NCI-H2227 (cell line): ENCODE measurements around the gene ZNF335.
"Not testable (repeated sequence)": the region's sequence is repeated elsewhere in the genome, so short reads cannot be mapped to it uniquely, and the experiment has no call there.

Source experiments
- DNase-seq: peaks from one replicate; lab custom pipeline; 2025; ENCODE audit not compliant: unreplicated experiment; lab: John Stamatoyannopoulos, UW

Gene ZNF335

GRCh38 chr20:45972500-45973183 is 639 bp upstream of the ZNF335 start:
- DNase-seq = no peak

GRCh38 chr20:45971425-45971674 is 653 bp downstream of the ZNF335 start:
- DNase-seq = no peak

- DNase-seq = no peak
These were observed 1.2 kb downstream of the ZNF335 start for GRCh38 chr20:45970646-45971424.

- peak; percentile 77 for DNase-seq
These were observed 2.0 kb downstream of the ZNF335 start for GRCh38 chr20:45969712-45970634.

DNA sequence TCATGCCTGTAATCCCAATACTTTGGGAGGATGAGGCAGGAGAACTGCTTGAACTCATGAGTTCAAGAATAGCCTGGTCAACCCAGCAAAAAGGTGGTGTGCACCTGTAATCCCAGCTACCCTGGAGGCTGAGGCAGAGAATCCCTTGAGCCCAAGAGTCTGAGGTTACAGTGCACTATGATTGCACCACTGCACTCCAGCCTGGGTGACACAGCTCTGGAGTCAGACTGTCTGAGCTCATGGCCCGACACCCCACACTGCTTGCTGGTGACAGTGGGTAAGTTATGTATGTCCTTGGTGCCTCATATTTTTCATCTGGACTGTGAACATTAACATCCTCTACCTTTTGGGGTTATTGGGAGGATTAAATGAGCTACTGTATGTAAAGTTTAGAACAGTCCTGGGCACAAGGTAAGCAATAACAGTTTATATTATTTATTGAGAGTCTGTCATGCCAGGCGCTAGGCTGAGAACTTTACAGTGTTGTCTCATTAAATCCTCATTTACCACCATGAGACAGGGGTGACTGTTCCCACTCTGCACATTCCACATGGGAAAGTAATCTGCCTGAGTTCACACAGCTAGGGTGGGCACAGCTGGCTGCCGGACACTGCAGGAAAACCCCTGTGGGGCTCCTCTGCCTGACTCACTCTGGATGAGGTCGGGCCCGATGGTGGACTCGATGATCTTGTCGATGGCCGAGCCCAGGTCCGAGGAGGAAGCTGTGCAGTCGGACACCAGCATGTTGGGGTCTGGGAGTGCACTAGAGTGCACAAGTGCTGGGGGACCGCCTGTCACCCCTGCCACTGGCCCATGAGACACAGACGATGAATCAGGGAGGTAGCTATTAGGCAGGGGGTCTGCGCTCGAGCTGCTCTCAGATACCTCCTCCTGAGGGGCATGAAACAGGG is 2.9 kb downstream of the ZNF335 start:
- no peak for DNase-seq

- no peak for DNase-seq
These were observed 3.8 kb downstream of the ZNF335 start for GRCh38 chr20:45968081-45968671.

DNA sequence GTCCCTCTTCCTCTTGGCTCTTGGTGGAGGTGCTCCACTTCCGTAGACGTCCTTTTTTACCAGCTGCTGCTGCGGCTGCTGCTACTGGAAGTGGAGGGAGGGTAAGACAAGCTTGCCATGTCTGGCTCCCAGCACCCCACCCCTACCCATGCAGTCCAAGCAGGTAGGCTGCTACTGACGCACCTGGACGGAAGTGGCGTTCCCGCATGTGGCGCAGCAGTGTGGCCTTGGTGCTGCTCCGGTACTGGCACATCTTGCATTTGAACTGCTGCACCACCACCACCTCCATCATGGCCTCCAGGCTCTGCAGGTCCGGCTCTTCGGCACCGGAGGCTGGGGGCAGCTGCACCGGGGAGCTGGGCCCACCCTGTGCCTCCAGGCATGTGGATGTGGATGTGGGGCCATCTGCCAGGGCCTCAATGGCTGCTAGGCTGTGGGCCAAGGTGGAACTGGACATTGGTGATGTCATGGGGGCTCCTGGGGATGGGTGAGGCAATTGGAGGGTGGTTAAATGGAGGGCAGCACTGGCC is 4.4 kb downstream of the ZNF335 start:
- DNase-seq = no peak

DNA sequence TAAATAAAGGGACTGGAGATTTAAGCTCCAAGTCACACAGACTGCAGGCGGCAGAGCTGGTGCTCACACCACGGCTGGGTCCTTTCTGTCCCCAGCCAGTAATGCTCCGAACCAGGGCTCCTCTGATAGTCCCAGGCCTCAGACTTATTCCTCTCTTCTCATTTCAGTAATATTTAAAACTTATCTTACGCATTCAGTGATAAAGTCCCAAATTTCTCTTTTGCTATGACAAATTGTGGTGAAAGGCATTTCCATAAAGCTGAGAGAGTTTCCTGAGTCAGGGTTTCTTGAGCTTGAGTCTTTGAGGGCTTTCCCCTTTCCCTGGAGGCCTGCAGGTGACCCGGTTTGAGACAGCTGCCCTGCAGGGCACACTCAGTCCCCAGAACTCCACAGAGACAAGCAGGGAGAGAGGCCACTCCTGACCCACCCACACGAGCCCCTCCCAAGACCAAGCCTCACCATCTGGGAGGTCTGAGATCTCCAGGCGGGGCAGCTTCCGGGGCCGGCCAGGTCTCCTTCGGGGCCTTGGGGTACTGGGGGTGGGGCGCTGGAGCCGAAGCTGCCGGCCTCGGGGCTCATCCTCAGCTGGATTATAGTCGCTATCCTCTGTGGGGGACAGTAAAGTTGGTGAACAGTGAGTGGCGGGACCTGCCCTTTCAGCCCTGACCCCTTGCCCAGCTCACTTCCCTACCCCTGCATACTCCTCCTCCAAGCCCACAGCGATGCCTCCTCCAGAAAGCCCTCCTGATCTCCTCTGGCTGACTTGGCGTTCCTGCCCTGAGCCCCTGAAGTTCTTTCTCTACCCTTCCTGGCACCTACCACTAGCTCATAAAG is 6.6 kb downstream of the ZNF335 start:
- no peak for DNase-seq

DNA sequence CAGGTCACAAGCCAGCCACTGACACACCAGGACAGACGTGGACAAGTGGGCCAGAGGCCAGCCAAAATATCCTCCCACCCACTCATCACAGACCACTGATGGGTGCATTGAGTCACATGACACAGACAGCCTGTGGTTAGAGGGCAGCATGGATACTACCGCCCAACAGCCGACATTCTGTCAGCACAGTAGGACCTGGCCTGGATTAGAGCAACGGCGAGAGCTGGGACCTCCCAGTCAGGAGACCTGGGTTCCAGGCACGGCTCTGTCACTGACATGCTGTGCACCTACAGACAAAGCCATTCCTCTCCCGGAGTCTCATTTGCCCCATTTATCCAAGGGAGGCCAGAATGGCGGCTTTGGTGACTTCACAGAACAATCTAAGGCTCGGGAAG is 8.0 kb downstream of the ZNF335 start:
- no peak for DNase-seq

- DNase-seq = peak; percentile 76
These were observed 8.7 kb downstream of the ZNF335 start for GRCh38 chr20:45963059-45964005.

GRCh38 chr20:45962031-45962755 is 9.8 kb downstream of the ZNF335 start:
- DNase-seq = no peak

DNA sequence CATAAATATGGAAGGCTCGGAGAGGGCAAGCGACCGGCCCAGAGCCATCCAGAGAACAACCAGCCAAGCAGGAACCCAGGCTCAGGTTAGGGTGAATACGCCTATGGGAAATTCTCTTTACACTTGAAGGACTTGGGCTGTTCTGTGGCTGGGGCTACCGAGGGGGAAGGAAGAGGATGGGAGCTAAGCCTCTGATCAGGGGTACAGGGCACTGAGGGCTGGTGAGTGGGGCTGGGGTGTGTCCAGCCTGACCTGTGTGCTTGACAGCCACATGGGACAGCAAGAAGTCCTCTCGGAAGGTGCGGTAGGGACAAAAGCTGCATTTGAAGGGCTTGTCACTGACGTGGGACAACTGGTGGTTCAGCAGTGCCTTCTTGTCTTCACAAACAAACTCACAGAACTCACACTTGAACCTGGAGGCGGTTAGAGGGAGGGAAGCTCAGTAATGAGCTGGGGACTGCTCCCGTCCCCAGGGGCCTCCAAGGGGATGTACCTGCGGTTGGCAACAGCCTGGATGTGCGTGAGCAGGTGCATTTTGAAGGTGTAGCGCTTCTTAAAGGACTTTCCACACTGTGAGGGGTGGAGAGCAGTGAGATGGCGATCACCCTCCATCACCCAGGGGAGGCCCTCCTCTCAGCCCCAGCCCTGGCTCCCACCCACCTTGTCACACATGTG is 11.9 kb downstream of the ZNF335 start:
- no peak for DNase-seq

DNA sequence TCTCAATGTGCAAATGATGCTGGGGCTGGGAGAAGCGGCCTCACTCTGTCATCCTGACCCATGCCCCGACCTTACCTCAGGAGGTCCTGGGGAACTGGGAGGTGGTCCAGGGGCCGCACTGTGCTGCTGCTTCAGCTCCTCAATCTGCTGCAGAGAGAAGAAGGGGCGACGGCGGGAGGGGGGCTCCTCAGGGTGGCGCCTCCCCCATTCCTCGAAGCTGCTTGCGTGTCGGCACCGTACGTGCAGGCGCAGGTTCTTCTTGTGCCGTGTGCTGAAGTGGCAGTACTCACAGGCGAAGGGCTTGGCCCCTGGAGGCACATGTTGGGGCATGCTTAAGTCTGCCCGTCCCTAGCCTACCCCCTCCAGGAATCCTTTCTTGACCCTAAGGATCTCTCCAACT is 12.9 kb downstream of the ZNF335 start:
- no peak for DNase-seq

DNA sequence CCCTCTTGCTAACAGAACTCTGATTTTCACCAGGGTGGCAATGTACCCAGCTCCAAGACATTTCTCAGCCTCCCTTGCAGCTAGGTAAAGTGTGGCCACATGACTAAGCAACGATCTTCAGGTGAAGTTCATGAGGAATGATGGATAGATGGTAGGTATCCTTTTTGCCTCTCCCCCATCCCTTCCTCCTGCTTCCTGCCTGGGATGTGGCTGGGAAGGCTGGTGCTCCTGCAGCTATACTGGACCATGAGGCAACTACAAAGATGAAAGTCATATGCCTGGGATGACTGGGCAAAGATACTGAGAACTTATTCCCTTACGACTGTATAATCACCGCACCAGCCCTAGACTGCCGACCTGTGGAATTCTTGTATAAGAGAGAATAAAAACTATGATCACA is 13.4 kb downstream of the ZNF335 start:
- no peak for DNase-seq

- no peak for DNase-seq
These were observed 14.7 kb downstream of the ZNF335 start for GRCh38 chr20:45957021-45957941.

DNA sequence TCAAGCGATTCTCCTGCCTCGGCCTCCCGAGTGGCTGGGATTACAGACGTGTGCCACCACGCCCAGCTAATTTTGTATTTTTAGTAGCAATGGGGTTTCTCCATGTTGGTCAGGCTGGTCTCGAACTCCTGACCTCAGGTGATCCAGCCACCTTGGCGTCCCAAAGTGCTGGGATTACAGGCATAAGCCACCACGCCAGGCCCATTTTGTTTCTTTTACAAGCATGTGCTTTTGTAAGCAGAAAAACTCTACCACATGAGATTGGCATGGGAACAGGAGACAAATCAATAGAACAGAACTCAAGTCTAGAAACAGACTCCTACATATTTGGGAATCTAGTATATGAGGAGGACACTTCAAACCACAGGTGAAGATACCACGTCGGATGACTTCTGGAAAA is 15.7 kb downstream of the ZNF335 start:
- DNase-seq = not testable (repeated sequence)
